WTC11 (cell line): ENCODE data around the gene RTP5.
"Not testable (repeated sequence)": the region's sequence is repeated elsewhere in the genome, so short reads cannot be mapped to it uniquely, and the experiment has no call there.

Experiments
- CDX4 ChIP-seq: fragments of 250-450 bp; sonication (Bioruptor Pico); IDR thresholded peaks from 2 replicates; pipeline ENCODE4 v1.9.0; 2021; ENCODE audit warnings: moderate library complexity, mild to moderate bottlenecking, inconsistent platforms, borderline replicate concordance
- CREB1 ChIP-seq: sonication (generic); formaldehyde crosslinking; IDR thresholded peaks from 2 replicates; pipeline ENCODE4 v1.8.0; 2023; ENCODE audit warnings: mild to moderate bottlenecking, missing genetic modification reagents
- CTCF ChIP-seq: fragments of 200-600 bp; IDR thresholded peaks from 2 replicates; pipeline ENCODE4 v1.8.0; 2022; ENCODE audit warnings: antibody characterized with exemption
- ESRRA ChIP-seq: sonication (generic); formaldehyde crosslinking; IDR thresholded peaks from 2 replicates; pipeline ENCODE4 v1.8.1; 2022; ENCODE audit warnings: mild to moderate bottlenecking, missing genetic modification reagents, borderline replicate concordance
- HMGXB4 ChIP-seq: sonication (generic); formaldehyde crosslinking; IDR thresholded peaks from 2 replicates; pipeline ENCODE4 v1.8.1; 2023; ENCODE audit warnings: mild to moderate bottlenecking, moderate library complexity, missing genetic modification reagents
- MAX ChIP-seq: sonication (generic); formaldehyde crosslinking; IDR thresholded peaks from 2 replicates; pipeline ENCODE4 v1.8.0; 2022; ENCODE audit warnings: mild to moderate bottlenecking, missing genetic modification reagents
- NR1H2 ChIP-seq: sonication (generic); formaldehyde crosslinking; IDR thresholded peaks from 2 replicates; pipeline ENCODE4 v1.9.0; 2021; ENCODE audit warnings: mild to moderate bottlenecking, moderate library complexity, missing genetic modification reagents
- ZNF121 ChIP-seq: sonication (generic); formaldehyde crosslinking; IDR thresholded peaks from 2 replicates; pipeline ENCODE4 v1.8.0; 2023; ENCODE audit warnings: missing genetic modification reagents
- ZNF416 ChIP-seq: fragments of 250-450 bp; sonication (Bioruptor Pico); IDR thresholded peaks from 2 replicates; pipeline ENCODE4 v1.9.0; 2021; ENCODE audit warnings: mild to moderate bottlenecking, inconsistent platforms
- ZNF512 ChIP-seq: sonication (generic); formaldehyde crosslinking; IDR thresholded peaks from 2 replicates; pipeline ENCODE4 v1.8.1; 2022; ENCODE audit warnings: missing genetic modification reagents, borderline replicate concordance

- TF ChIP-seq CTCF; ZNF512 (CRISPR knock-in tag); ZNF121; CREB1 (CRISPR knock-in tag); NR1H2; ZNF416 (CRISPR knock-in tag); HMGXB4 (CRISPR knock-in tag); MAX (CRISPR knock-in tag); ESRRA (CRISPR knock-in tag); CDX4 (CRISPR knock-in tag): not testable (repeated sequence)
Observed at GRCh38 chr2:241875754-241876527, 6.4 kb downstream of the RTP5 start.
